Measurements from ENCODE around the gene PDSS2. TPM values are rescaled to one million over a fixed set of nuclear protein-coding genes. Genes with fewer than 3 reads are reported as not detected.
A peak's percentile ranks its signal among the peaks of the same experiment; 100 is the strongest.
"Not testable (repeated sequence)": the region's sequence is repeated elsewhere in the genome, so short reads cannot be mapped to it uniquely, and the experiment has no call there.

Gene PDSS2
- total RNA-seq, 1 donor from 2014 or later: 18.9 TPM

- peak; percentile 43 for ATAC-seq
Measured at GRCh38 chr6:107230448-107230847, 228.9 kb downstream of the PDSS2 start.

GRCh38 chr6:107230024-107230423, 229.3 kb downstream of the PDSS2 start:
- ATAC-seq (peak; percentile 77), DNase-seq (ENCODE audit: low spot score) (no peak)

More at GRCh38 chr6:107230448-107230847, 228.9 kb downstream of the PDSS2 start:
- DNase-seq (ENCODE audit: low spot score): no peak

GRCh38 chr6:107228754-107229153, 230.6 kb downstream of the PDSS2 start:
- no peak for ATAC-seq
- no peak for DNase-seq (ENCODE audit: low spot score)

GRCh38 chr6:107221519-107221918, 237.8 kb downstream of the PDSS2 start:
- peak; percentile 92 for ATAC-seq

GRCh38 chr6:107219851-107220250, 239.5 kb downstream of the PDSS2 start:
- no peak for ATAC-seq
- no peak for DNase-seq (ENCODE audit: low spot score)

More at GRCh38 chr6:107221519-107221918, 237.8 kb downstream of the PDSS2 start:
- DNase-seq (ENCODE audit: low spot score): peak; percentile 84

- DNase-seq (ENCODE audit: low spot score) (no peak), ATAC-seq (no peak)
Measured at GRCh38 chr6:107218142-107218541, 241.2 kb downstream of the PDSS2 start.

- no peak for ATAC-seq
- no peak for DNase-seq (ENCODE audit: low spot score)
Measured at GRCh38 chr6:107217248-107217647, 242.1 kb downstream of the PDSS2 start.

GRCh38 chr6:107216197-107216933, 243.0 kb downstream of the PDSS2 start:
- ATAC-seq (peak; percentile 91), DNase-seq (ENCODE audit: low spot score) (peak; percentile 57)

- DNase-seq (ENCODE audit: low spot score) (no peak), ATAC-seq (no peak)
Measured at GRCh38 chr6:107215334-107215733, 244.0 kb downstream of the PDSS2 start.

- ATAC-seq (no peak), DNase-seq (ENCODE audit: low spot score) (no peak)
Measured at GRCh38 chr6:107214655-107215054, 244.7 kb downstream of the PDSS2 start.

- no peak for ATAC-seq
- no peak for DNase-seq (ENCODE audit: low spot score)
Measured at GRCh38 chr6:107209406-107210305, 249.7 kb downstream of the PDSS2 start.

GRCh38 chr6:107207251-107207873, 252.0 kb downstream of the PDSS2 start:
- ATAC-seq: peak; percentile 53

GRCh38 chr6:107205058-107205998, 254.0 kb downstream of the PDSS2 start:
- ATAC-seq: no peak
- no peak for DNase-seq (ENCODE audit: low spot score)

More at GRCh38 chr6:107207251-107207873, 252.0 kb downstream of the PDSS2 start:
- DNase-seq (ENCODE audit: low spot score): no peak

GRCh38 chr6:107202876-107203468, 256.4 kb downstream of the PDSS2 start:
- ATAC-seq: no peak
- DNase-seq (ENCODE audit: low spot score): no peak

GRCh38 chr6:107198631-107199416, 260.5 kb downstream of the PDSS2 start:
- DNase-seq (ENCODE audit: low spot score): no peak
- ATAC-seq: no peak

- ATAC-seq (peak; percentile 57), DNase-seq (ENCODE audit: low spot score) (no peak)
Measured at GRCh38 chr6:107196152-107196551, 263.2 kb downstream of the PDSS2 start.

GRCh38 chr6:107194723-107195122, 264.6 kb downstream of the PDSS2 start:
- not testable (repeated sequence) for DNase-seq (ENCODE audit: low spot score); ATAC-seq

- DNase-seq (ENCODE audit: low spot score): no peak
- ATAC-seq: no peak
Measured at GRCh38 chr6:107192830-107193229, 266.5 kb downstream of the PDSS2 start.

GRCh38 chr6:107187630-107188029, 271.7 kb downstream of the PDSS2 start:
- DNase-seq (ENCODE audit: low spot score) (no peak), ATAC-seq (no peak)

Data from left lobe of liver (tissue), 2 donors.